WERI-Rb-1 (cell line): ENCODE measurements around the gene GJB4.

Experiments used
- DNase-seq: peaks from one replicate; pipeline ENCODE4 v3.0.0-alpha.2; 2020
- H3K27ac ChIP-seq: fragments of 250-450 bp; sonication (Bioruptor Pico); 2 replicates; pipeline ENCODE4 v1.5.1; 2020; ENCODE audit warnings: mild to moderate bottlenecking, moderate library complexity
- H3K27me3 ChIP-seq: fragments of 250-450 bp; sonication (Bioruptor Pico); 2 replicates; pipeline ENCODE4 v1.5.1; 2021; ENCODE audit warnings: mild to moderate bottlenecking, low read depth, moderate library complexity; ENCODE audit not compliant: insufficient read depth, severe bottlenecking
- H3K36me3 ChIP-seq: fragments of 250-450 bp; sonication (Bioruptor Pico); 2 replicates; pipeline ENCODE4 v1.5.1; 2020; ENCODE audit warnings: mild to moderate bottlenecking, moderate library complexity
- H3K4me3 ChIP-seq: 2 replicates; pipeline ENCODE4 v1.5.1; 2011; ENCODE audit warnings: low read depth, mild to moderate bottlenecking, control low read depth, low read length
- H3K9me3 ChIP-seq: fragments of 250-450 bp; sonication (Bioruptor Pico); 2 replicates; pipeline ENCODE4 v1.5.1; 2021; ENCODE audit warnings: mild to moderate bottlenecking, moderate library complexity; ENCODE audit not compliant: severe bottlenecking
- CTCF ChIP-seq: IDR thresholded peaks from 2 replicates; pipeline ENCODE4 v1.5.1; 2011; ENCODE audit warnings: low read depth, mild to moderate bottlenecking, control low read depth, inconsistent platforms, low read length

Gene GJB4

GRCh38 chr1:34778381-34778780 lies 18.8 kb downstream of the GJB4 start:
- no peaks in the 10 kb centered on the region for H3K9me3 ChIP-seq
- peaks cover 69% of the 10 kb centered on the region for H3K27me3 ChIP-seq
- DNase-seq = no peak
- H3K36me3 ChIP-seq = no peaks in the 10 kb centered on the region
- no peak overlapping the region for H3K4me3 ChIP-seq
- no peak for TF ChIP-seq CTCF
- no peak overlapping the region for H3K27ac ChIP-seq

DNA sequence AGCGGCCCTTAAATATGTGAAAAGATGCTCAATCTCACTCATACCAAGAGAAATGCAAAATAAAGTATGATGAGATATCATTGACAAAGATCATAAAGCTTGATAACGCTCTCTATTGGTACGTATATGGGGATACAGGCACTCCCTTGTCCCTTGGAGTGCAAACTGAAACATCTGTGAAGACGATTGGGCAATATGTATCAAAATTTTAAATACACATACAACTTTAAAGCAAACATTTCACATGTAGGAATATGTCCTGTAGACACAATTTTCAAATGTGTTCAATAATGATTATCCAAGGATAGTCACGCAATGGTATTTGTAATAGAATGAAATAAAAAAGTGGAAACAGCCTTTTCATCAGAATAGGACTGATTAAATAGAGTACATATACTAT lies 19.5 kb downstream of the GJB4 start:
- no peak for DNase-seq
- Histone ChIP-seq H3K4me3 (no peak overlapping the region), H3K27ac (no peak overlapping the region), H3K27me3 (peaks cover 68% of the 10 kb centered on the region), H3K36me3 (no peaks in the 10 kb centered on the region), H3K9me3 (no peaks in the 10 kb centered on the region)
- no peak for TF ChIP-seq CTCF

DNA sequence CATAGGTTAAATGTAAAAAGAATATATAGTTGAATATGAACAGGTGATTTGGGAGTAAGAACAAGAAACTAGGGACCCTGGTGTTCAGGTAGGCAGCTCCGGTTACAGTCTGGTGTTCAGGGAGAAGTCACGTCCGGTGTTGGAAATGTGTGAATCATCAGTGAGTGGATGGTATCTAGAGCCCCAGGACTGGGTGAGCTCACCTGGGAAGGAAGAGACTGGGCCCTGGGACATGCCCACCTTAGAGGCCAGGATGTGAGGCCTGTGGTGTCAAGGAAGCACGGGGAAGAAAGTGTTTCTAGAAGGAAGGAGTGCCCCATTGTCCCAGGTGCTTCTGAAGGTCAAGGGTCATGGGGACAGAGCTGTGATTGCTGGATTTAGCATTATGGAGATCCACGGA lies 20.0 kb downstream of the GJB4 start:
- no peak overlapping the region for H3K27ac ChIP-seq
- peaks cover 69% of the 10 kb centered on the region for H3K27me3 ChIP-seq
- no peak for DNase-seq
- H3K4me3 ChIP-seq = no peak overlapping the region
- H3K9me3 ChIP-seq = no peaks in the 10 kb centered on the region
- no peaks in the 10 kb centered on the region for H3K36me3 ChIP-seq
- TF ChIP-seq CTCF = no peak

GRCh38 chr1:34779962-34780361 lies 20.4 kb downstream of the GJB4 start:
- Histone ChIP-seq H3K4me3 (no peak overlapping the region), H3K27me3 (peaks cover 70% of the 10 kb centered on the region), H3K27ac (no peak overlapping the region), H3K9me3 (no peaks in the 10 kb centered on the region), H3K36me3 (no peaks in the 10 kb centered on the region)
- no peak for DNase-seq
- no peak for TF ChIP-seq CTCF

DNA sequence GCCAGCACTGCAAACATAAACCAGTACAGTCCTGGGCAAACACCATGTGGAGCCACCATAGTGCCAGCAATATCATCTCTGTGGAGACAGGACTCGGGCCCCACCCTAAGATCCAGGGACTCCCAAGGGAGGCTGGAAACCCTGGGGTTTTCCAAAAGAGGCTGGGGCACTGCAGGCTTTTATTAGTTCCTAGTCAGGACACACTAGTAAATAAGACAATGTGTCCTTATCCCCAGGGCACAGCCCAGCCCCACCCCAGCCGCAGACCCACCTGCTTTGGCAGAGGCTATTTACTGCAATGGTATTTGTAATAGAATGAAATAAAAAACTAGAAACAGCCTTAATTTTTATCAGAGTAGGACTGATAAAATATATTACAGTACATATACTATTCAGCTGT lies 21.0 kb downstream of the GJB4 start:
- Histone ChIP-seq H3K27ac (no peak overlapping the region), H3K36me3 (no peaks in the 10 kb centered on the region), H3K9me3 (no peaks in the 10 kb centered on the region), H3K27me3 (peaks cover 68% of the 10 kb centered on the region), H3K4me3 (no peak overlapping the region)
- DNase-seq = no peak
- TF ChIP-seq CTCF = no peak

GRCh38 chr1:34781071-34781843 lies 21.7 kb downstream of the GJB4 start, which contains the start of gene GJB3:
TSS of gene GJB3 (plus strand) at chr1:34781214. CDS start at chr1:34784763, 3,549 bp downstream.
- H3K4me3 ChIP-seq = peak within 1 kb of the TSS; percentile 15
- no peak for DNase-seq
- H3K27ac ChIP-seq = no peak within 1 kb of the TSS
- TF ChIP-seq CTCF = no peak
- no peaks in the 10 kb centered on the region for H3K36me3 ChIP-seq
- peaks cover 72% of the 10 kb centered on the region for H3K27me3 ChIP-seq
- H3K9me3 ChIP-seq = no peaks in the 10 kb centered on the region
